K562 (cell line): ENCODE data around the gene SERTAD1. TPM values are rescaled to one million over a fixed set of nuclear protein-coding genes. Genes with fewer than 3 reads are reported as not detected.

Source experiments
- ARID1B ChIP-seq: fragments of 450-650 bp; IDR thresholded peaks from 2 replicates; pipeline ENCODE4 v1.6.1; 2016; ENCODE audit warnings: antibody characterized with exemption, mild to moderate bottlenecking, inconsistent platforms
- ARID4B ChIP-seq: sonication (generic); formaldehyde crosslinking; IDR thresholded peaks from 2 replicates; pipeline ENCODE4 v1.8.0; 2022; ENCODE audit warnings: mild to moderate bottlenecking, missing genetic modification reagents
- ARNT ChIP-seq, 2 experiments: fragments of 450-650 bp; IDR thresholded peaks; 2 replicates each; pipeline ENCODE4 v1.6.1; 2016; ENCODE audit warnings: mild to moderate bottlenecking in 1 of 2
- DNMT1 ChIP-seq: fragments of 450-650 bp; IDR thresholded peaks from 2 replicates; pipeline ENCODE4 v1.6.1; 2016; ENCODE audit warnings: antibody characterized with exemption, mild to moderate bottlenecking
- E2F3 ChIP-seq: fragments of 250-450 bp; sonication (Bioruptor Pico); IDR thresholded peaks from 2 replicates; pipeline ENCODE4 v1.4.0; 2020; ENCODE audit warnings: mild to moderate bottlenecking
- ESRRB ChIP-seq: fragments of 250-450 bp; sonication (Bioruptor Pico); IDR thresholded peaks from 2 replicates; pipeline ENCODE4 v1.5.0; 2020; ENCODE audit warnings: mild to moderate bottlenecking, moderate library complexity, borderline replicate concordance
- GTF2E2 ChIP-seq: fragments of 200-800 bp; sonication (Bioruptor generic); IDR thresholded peaks from 2 replicates; pipeline ENCODE4 v1.6.1; 2016; ENCODE audit warnings: missing genetic modification characterization, missing compliant biosample characterization
- HDAC1 ChIP-seq, 2 experiments: fragments of 450-650 bp; IDR thresholded peaks; 2 replicates each; pipeline ENCODE4 v1.6.1; 2016 to 2017; ENCODE audit warnings: inconsistent platforms in 1 of 2, mild to moderate bottlenecking in 1 of 2, moderate library complexity in 1 of 2
- HDAC6 ChIP-seq: IDR thresholded peaks from 2 replicates; pipeline ENCODE4 v1.6.1; 2012; ENCODE audit warnings: low read depth, mild to moderate bottlenecking, control low read depth, inconsistent platforms, low read length, moderate library complexity
- ID3 ChIP-seq, 2 experiments: fragments of 250-450 bp in 1 of 2; fragments of 450-650 bp in 1 of 2; sonication (Bioruptor Pico) in 1 of 2; IDR thresholded peaks; 2 replicates each; pipeline versions ENCODE4 v1.6.1 to v1.8.0; 2016 to 2021; ENCODE audit warnings: mild to moderate bottlenecking in 2 of 2, moderate library complexity in 2 of 2, missing compliant biosample characterization in 1 of 2, missing genetic modification characterization in 1 of 2
- JUNB ChIP-seq: fragments of 450-650 bp; formaldehyde crosslinking; conservative IDR thresholded peaks from 2 replicates; pipeline ENCODE4 v1.4.0; 2020; ENCODE audit warnings: mild to moderate bottlenecking
- KAT8 ChIP-seq: fragments of 450-650 bp; IDR thresholded peaks from 2 replicates; pipeline ENCODE4 v1.6.1; 2016; ENCODE audit warnings: low read depth, mild to moderate bottlenecking
- MCM2 ChIP-seq: fragments of 450-650 bp; IDR thresholded peaks from 2 replicates; pipeline ENCODE4 v1.6.1; 2017; ENCODE audit warnings: low read depth, mild to moderate bottlenecking
- NFRKB ChIP-seq: fragments of 450-650 bp; IDR thresholded peaks from 2 replicates; pipeline ENCODE4 v1.6.1; 2016; ENCODE audit warnings: low read depth
- POLR2AphosphoS5 ChIP-seq: IDR thresholded peaks from 2 replicates; pipeline ENCODE4 v1.6.1; 2011; ENCODE audit warnings: mild to moderate bottlenecking, low read depth, low read length, moderate library complexity; ENCODE audit not compliant: control insufficient read depth, insufficient read depth
- SIN3A ChIP-seq, 2 experiments: fragments of 150-350 bp in 1 of 2; IDR thresholded peaks; 2 replicates each; pipeline ENCODE4 v1.6.1; 2011 to 2016; ENCODE audit warnings: borderline replicate concordance in 2 of 2, low read depth in 2 of 2, low read length in 2 of 2, mild to moderate bottlenecking in 2 of 2, moderate library complexity in 2 of 2; ENCODE audit not compliant: control insufficient read depth in 1 of 2
- TEAD2 ChIP-seq: fragments of 450-650 bp; IDR thresholded peaks from 2 replicates; pipeline ENCODE4 v1.6.1; 2016; ENCODE audit warnings: missing genetic modification characterization, control low read depth, missing compliant biosample characterization
- TRIM24 ChIP-seq, 2 experiments: fragments of 450-650 bp; IDR thresholded peaks; 2 replicates each; pipeline ENCODE4 v1.6.1; 2016
- ZNF398 ChIP-seq: fragments of 250-450 bp; sonication (Bioruptor Pico); IDR thresholded peaks from 2 replicates; pipeline ENCODE4 v1.8.0; 2021; ENCODE audit warnings: moderate library complexity, mild to moderate bottlenecking, inconsistent platforms
- ZNF75A ChIP-seq: fragments of 450-650 bp; formaldehyde crosslinking; IDR thresholded peaks from 2 replicates; pipeline ENCODE4 v1.4.0; 2020; ENCODE audit warnings: mild to moderate bottlenecking
- polyA plus RNA-seq, 8 experiments: library from polyadenylated mRNA; depleted of rRNA in 4 of 8; stranded (reverse) in 5 of 8; unstranded in 3 of 8; fragments of >200 nt; fragmentation: Nextera tagmentation in 2 of 8; fragmentation: Illumina TruSeq in 1 of 8; extraction: Ambion mirVana in 2 of 8; extraction: Trizol in 1 of 8; gene quantifications; 2 replicates each; pipeline versions ENCODE4 v1.2.1 to v1.2.3, GENCODE V29; 2011 to 2014; ENCODE audit warnings: inconsistent platforms in 1 of 8, missing spikeins in 1 of 8
- total RNA-seq, 7 experiments: library from RNA; depleted of rRNA in 6 of 7; stranded (reverse); fragments of >200 nt in 6 of 7; fragmentation: Illumina TruSeq in 2 of 7; extraction: Trizol in 2 of 7; gene quantifications; 2 replicates each; pipeline versions ENCODE4 v1.2.1 to v1.2.3, GENCODE V29; 2011 to 2021; ENCODE audit warnings: low replicate concordance in 1 of 7

The SERTAD1 gene
- total and polyA plus RNA-seq, 9 of the 15 experiments (the other 6 are each of a cell fraction or from before 2014, with no cell fraction given) = 0.15 to 8.7 (median 4.9) TPM

GRCh38 chr19:40424637-40425449 is 949 bp downstream of the SERTAD1 start (continued):
- TF ChIP-seq ARID4B (CRISPR knock-in tag) (0 out of 2 replicates have a peak, but pooled peaks have one; percentile 53), HDAC1 (IDR thresholded peaks at IDR 0.05) (peak in 1 of 2 experiments; percentile 49; a peak in 1 of 4 replicates), HDAC6 (no peak), POLR2AphosphoS5 (peak; percentile 17; the same call in 1 of the 2 replicates), TEAD2 (tag) (0 out of 2 replicates have a peak, but pooled peaks have one; percentile 3), ARID1B (no peak; the same call in 1 of the 2 replicates), ARNT (IDR thresholded peaks at IDR 0.05) (0 out of 4 replicates have a peak, but pooled peaks of 1 of the 2 experiments have one; percentile 30), DNMT1 (0 out of 2 replicates have a peak, but pooled peaks have one; percentile 59), ID3 (CRISPR knock-in tag; IDR thresholded peaks at IDR 0.05) (no peak), ID3 (tag; IDR thresholded peaks at IDR 0.05) (0 out of 2 replicates have a peak, but pooled peaks have one; percentile 33), ESRRB (CRISPR knock-in tag) (no peak), JUNB (no peak), TRIM24 (IDR thresholded peaks at IDR 0.05) (no peak), SIN3A (IDR thresholded peaks at IDR 0.05; ENCODE audit: borderline replicate concordance in 2 of 2, control insufficient read depth in 1 of 2, low read depth in 2 of 2, low read length in 2 of 2) (0 out of 4 replicates have a peak, but pooled peaks of 1 of the 2 experiments have one; percentile 4), GTF2E2 (tag) (0 out of 2 replicates have a peak, but pooled peaks have one; percentile 1), ZNF75A (no peak), NFRKB (peak; percentile 34), E2F3 (CRISPR knock-in tag) (no peak), ZNF398 (no peak), MCM2 (no peak), KAT8 (no peak)
